OCI-M2 (cell line): ENCODE results near the gene LDAH.

ENCODE experiments used
- DNase-seq: peaks from one replicate; lab custom pipeline; 2025; ENCODE audit not compliant: unreplicated experiment; lab: John Stamatoyannopoulos, UW

The LDAH gene

DNA sequence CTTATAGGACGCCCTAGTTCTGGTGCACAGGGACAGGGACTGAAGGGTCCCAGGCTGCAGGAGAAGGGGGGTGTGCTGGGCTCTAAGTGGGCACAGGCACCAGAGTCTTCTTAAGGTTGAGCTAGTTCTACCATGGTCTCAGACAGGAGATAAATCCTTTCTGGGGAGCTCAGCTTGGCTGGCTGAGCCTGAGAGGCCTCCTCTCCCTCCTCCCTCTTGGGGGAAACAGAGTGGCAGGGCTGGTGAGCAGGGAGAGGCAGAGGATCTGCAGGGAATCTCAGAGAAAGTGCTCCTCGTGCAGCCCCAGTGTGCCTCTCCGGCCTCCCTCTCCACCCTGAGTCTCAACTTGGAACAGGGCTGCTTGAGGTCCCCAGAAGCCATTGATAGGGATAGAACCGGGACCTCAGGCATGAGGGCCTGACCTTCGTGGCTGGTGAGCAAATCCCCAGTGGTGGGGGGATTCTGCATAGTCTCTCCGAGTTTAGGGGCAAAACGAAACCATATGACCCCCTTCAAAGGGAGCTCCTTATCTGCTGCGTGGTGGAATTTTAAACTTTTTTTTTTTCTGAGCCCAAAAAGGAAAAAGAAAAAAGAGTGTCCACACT lies 153.9 kb downstream of the LDAH start:
- no peak for DNase-seq

DNA sequence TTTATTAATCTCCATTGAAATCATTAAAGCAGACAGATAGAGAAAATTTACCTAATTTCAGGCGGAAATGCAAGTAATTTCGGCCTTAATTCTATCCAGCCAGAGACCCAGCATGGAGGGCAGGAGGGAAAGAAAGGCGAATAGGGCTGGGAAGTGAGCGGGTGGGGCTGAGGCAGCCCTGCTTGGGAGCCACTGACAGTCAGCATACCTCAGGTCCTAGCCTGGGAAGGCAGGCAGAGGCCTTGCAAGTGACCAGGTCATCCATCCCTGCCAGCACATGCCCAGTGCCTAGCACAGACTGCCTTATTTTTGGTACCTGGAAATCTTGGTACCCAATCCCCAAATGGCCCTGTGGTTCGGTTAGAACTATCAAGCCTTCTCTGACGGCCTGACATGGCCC lies 154.4 kb downstream of the LDAH start:
- no peak for DNase-seq

DNA sequence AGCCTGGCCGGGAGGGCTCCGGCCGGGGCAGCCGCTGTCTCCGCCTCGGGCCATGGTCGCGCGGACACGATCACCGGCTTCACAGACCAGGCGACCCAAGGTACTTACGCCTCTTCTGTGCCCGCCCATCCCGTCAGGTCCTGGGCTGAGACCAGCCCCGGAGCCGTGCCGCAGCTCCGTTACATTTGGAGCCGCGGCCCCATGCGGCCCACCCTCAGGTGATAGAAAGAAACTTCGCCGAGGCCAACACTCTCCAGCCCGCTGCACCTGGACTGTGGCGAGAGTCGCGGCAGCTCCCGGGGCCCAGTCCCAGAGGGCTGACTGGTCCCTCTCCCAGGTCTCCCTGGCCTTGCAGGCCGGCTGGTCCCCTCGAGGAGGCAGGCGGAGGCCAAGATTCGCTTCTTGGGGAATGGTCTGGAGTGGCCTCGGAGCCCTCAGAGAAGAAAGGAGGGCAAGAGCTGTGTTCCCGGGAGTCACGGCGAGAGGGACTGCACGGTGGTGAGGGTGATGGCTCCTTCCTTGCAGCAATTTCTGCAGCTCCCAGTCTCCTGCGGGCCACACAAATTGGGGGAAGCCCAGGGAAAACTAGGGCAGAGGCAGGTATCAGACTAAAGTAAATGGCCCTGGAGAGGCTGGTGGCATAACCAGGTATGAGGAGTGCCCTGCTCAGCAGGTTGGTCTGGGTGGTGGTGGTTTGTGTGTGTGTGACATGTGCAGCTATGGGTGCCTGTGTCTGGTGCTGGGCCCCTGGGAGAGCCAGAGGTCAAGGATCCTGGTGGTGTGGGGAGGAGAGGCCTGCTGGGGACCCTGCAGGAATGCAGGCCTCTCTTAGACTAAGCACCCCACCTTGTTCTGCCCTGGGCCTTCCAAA lies 155.1 kb downstream of the LDAH start:
- no peak for DNase-seq

DNA sequence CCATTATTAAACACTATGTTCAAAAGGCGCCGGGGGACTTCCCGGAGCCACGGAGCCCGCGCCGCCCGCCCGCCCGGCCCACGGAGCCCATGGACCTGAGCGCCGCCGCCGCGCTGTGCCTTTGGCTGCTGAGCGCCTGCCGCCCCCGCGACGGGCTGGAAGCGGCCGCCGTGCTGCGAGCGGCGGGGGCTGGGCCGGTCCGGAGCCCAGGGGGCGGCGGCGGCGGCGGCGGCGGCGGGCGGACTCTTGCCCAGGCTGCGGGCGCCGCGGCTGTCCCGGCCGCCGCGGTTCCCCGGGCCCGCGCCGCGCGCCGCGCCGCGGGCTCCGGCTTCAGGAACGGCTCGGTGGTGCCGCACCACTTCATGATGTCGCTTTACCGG lies 155.8 kb downstream of the LDAH start:
- DNase-seq = no peak

DNA sequence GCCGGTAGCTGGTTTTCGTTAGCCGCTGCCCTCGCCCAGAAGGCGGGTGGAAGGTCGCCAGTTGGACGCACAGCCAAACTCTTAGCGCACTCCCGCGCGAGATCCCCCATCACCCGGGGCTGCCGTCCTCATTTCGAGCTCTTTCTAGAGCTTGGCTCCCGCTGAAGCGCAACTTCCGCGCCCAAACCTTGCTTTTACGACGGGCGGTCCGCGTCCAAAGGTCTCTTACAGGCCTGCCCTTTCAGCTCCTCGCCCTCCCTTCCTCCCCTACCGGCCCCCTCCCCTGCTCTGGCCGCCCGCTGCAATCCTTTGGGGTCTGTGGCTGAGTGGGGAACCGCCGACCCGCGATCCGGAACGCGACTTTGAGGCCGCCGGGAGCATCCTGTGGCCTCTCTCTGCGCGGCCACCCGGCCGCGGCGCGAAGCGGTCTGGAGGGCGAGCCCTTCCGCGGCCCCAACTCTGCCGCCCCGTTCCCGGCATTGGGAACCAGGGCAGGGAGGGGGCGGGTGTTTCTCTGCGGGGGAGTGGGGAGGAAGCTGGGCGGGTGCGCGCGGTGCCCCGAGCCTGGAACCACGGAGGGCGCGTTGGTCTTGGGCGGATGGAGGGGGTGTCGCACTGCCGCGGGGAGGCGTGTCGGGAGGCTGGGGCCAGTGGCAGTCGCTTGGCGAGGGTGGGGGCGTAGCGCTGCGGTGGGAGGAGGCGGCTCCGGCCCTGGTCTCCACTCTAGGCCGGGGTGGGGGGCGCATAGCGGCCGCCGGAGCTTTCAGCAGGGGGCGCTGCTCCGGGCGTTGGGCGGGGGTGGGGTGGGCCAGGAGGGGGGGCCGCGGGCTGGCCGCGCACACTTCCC lies 156.4 kb downstream of the LDAH start, which contains the start of gene GDF7:
GDF7 (plus strand) TSS at position 841 of the 847 bp plus-strand sequence. CDS start 96 bp downstream, outside the sequence.
- DNase-seq = no peak

DNA sequence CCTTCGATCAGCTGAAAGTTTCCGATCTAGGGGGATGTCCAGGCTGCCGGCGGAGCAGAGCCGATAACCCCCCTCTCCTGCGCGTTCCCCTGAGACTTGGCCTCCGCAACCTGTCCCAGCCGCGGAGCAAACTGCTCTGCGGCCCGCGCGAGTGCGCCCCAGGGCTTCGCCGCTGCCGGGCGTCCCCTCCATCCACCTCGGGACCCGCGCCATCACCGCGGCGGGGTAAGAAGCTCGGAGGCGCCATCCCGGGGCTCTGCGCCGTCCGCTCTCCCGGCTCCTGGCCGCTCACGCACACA lies 156.9 kb downstream of the LDAH start:
- DNase-seq = no peak

DNA sequence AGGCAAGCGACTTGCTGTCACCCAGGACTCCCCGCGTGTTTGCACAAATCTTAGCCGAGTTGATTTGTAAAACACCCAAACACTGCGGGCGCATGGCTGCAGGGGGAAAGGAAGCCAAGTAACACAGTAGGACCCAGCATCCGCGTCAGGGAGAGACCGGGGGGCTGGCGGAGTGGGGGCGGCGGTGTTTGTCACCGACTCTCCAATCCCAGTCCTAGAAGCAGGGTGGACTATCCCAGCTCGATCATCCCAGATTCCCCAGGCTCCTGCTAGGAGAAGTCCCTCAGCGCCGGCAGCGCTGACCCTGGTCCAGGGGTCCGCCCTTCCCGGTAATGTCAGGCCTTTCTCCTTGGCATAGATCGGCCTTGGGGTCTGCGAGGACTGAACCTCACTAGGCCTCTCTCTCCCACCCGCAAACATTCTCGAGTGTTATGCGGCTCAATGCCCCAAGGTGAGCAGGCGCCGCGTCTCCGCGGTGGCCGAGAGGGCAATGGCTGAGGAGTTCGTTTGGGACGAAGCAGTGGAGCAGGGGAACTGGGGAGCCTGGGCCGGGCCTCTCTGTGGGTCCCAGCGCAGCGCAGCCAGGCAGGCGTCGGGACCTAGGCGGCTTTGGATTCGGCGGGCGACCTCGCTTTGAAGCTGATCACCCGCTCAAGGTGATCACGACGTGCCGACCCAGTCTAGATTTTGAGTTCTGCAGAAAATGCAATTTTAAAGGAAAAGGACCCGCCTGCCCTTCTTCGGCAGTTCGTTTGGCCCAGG lies 157.5 kb downstream of the LDAH start:
- no peak for DNase-seq

DNA sequence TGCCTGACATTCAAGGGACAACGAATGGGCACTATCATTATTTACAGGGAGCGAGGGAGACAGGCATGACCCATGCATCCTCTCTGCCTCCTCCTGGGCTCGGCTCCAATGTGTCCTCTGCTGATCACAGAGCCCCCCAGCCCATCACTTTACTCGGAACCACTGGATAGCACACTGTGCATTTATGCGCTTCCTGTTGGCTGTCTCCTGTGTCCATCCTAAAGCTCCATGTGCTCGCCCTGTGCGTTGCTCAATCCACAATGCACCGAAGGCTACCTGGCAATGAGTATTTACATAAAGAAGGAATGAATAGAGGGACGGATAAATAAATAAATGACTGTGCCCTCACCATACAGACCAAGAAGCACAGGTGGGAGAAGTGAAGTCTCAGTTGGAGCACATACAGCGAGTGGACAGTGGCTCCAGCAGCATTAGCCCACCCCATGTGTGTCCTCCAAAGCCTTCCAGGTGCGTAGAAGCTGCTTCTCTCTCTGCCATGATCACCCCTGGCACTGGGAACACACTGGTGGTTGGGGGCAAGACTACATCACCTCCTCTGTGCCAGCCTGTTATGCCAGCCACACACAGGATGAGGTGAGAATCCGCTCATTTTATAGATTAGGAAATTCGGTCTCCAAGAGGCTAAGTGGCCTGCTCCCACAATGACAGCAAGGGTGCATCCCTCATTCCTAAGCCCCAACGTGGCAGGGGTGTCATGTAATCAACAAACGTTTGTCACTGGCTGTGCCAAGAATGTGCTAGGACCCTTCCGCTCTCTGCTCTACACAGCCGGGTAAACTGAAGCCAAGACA lies 158.3 kb downstream of the LDAH start:
- DNase-seq = no peak

DNA sequence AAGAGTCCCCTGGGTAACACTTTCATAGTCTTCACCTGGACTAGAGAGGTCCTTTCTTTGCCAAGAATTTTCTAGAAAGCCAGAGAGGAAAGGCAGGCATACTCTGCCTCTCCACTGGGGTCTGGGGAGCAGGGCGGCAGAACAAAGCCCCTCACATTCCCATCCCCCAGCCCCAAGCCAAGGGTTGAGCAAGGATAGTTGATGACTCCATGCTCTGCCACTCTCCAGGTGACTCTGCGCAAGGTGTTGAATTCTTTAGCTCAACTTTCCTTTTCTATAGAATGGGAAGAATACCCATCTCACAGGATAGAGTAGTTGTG lies 158.9 kb downstream of the LDAH start:
- no peak for DNase-seq

DNA sequence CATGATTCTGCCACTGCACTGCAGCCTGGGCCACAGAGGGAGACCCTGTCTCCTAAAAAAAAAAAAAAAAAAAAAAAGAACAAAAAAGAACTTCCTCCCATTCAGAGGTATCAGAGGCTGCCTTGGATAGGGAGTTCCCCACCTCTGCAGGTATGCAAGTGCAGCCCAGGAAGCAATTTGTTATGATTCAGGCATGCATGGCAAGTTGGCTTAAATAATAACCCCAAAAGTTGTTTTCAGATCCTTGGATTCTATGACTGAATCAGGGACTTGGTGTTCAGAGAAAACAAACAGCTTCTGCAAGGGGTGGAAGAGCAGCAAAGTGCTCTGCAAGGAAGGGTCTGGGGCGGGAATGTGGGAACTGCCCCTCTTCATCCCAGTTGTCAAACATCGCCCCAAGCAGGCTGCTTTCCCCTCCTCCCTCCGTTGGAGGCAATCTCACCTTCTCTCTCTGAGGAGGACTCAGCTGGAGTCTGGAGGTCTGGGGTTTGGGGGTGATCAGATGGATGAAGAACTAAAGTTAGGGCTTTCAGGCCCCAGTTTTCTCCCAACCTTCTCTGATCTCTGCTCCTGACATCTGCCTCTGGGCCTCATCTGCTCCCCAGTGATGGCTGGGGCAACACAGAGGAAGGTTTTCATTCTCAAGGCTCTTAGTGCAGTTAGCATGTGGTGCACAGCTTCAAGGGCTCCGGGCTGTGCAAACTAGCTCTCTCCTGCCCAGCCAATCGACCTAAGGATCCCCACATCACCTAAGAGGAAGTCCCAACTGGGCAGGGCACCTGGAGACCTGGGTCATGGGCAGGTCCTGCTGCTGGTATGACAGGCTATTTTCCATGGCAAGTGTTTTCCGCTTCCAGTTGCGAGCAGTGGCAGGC lies 159.5 kb downstream of the LDAH start:
- no peak for DNase-seq

DNA sequence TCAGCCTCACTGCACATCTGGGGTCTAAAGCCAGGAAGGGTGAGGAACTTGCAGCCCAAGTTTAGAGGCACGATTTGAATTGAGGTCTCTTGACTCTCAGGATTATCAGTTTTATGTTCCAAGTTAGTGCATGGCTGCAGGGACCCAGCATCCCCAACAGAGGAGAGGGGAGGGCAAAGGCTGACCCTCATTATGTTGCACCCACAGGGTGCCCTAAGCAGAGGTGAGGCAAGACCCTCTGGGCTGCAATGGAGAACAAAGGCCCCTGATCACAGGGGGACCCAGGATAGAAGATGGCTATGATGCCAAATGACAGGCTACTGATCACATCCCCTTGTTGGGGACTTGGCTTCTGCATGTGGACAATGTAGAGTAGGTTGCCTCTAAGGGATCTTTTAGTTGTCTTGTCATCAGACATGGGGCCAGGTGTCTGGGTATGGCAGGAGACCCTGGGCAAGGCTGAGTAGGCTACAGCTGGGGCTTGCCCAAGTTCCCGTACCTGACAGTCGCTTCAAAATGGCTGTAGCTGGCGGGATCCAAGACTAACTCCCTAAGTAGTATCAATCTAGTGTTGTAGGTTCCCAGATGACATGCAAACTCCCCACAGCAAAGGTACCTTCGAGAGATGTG lies 160.5 kb downstream of the LDAH start:
- no peak for DNase-seq

DNA sequence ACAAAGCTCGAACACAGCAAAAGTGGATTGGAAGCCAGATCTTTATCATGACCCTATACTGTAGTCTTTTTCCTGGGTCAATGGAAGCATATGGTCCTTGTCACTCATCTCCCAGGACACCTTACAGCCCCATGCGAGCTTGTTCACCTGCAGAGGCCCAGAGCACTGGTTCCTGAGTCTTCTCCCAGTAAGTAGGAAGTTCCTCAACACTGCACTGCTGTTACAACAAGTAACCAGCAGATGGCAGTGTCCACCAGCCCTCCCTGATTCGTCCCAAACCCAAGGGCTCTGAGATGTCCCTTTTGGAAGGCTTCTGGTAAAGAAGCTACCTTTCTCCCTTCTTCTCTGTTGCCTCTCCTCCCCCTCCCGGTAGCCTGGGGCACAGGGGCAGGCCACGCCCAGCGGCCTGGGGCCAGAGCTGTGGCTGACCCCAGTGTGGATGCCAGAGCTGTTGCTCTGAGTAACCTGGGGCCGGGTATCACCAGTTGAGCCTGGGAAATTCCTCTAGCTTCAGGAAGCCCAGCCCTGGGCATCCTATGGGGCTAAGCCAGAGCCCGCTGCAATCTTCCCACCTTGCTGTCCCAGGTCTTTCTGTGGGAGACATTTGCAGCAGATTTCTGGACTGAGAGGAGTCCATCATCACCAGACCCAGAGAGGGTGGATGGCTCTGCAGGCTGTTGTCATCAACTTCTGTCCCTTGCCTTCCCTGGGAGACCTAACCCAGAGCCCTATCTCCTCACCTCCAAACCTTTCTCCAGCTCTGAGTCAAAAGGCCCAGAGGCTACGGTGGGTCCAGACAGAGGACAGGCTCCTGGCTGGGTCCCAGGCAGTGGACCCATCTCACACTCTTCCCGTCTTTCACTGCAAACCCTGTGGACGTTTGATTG lies 161.2 kb downstream of the LDAH start:
- DNase-seq = peak; percentile 25

DNA sequence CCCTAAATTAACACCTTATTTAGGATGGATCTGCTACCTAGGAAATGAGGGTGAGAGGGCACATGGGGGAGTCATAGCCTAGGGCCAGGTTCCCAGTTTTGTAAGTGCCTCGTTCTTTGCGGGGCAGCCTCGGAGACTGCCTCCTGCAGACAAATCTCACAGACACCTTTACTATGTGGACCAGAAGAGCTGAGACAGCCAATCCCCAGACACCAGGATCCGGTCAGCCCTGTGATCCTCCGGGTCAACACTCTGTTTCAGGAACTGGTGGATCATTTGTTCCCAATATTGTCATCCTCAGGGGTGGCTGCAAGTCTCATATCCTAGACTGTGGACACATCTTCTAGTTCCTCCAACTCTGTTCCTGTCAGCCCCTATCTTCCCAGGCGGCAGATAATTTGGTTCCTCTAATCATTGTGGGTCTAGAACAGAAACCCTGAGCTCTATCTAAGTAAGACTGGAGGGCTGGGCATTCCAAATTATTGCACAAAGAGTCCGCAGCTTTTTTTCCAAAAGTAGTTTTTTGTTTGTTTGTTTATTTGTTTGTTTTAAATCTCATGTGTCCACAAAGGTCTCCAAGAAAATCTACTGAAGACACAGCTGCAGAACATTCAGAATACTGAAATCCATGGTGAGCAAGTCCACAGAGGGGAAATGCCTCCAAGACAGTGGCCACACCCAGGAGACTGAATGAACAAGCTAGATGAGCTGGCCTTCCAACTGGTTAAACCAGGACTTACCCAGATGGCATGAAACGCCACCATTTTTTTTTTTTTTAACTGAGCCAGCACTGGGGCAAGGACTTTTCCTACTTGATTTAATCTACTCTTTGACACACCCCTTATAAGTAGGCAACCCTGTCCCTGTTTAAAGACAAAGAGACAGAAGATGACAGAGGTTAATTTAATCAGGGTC lies 162.1 kb downstream of the LDAH start:
- DNase-seq = no peak

DNA sequence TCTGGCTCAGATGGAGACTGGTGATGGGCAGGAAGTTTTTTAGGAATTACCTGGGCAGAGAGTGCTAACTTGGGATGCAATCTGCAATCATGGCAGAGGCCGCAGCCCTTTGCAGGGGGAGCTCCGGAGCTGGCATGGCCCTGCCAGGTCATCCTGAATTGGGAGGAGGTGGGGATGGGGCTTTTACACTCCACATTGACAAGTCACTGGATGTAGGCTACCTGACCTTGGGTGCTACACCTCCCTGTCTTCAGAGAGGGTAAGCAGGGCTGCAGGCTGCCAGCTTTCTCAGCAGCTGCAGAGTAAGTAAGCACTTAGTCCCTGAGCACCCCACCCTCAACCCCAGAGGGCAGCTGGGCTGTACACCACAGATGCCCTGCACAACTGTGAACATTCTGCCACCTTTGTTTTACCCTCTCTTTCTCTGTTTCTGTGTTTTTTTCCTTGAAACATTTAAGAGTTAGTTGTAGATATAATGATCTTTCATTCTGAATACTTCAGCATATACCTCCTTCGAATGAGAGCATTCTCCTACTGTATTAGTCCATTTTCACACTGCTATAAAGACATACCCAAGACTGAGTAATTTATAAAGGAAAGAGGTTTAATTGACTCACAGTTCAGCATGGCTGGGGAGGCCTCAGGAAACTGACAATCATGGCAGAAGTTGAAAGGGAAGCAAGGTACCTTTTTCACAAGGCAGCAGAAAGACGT lies 165.2 kb downstream of the LDAH start:
- no peak for DNase-seq

DNA sequence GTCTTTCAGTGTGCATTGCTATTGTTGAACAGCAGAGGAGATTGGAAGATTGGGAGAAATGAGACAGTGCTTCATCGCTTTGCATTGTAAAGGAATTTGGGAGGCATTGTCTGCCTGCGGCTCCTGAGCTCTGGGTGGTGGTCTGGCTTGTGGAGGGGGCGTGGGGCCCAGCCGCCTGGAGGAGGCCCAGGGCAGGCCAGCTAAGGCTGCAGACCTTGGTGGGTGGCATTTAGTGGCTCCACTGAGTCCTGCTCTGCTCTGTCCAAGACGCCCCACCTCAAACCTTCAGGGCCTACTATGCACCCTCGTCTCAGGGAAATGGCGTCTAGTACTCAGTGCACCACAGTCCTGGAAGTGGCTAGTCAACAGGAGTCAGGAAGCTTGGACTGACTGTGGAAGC lies 166.3 kb downstream of the LDAH start:
- DNase-seq = no peak

DNA sequence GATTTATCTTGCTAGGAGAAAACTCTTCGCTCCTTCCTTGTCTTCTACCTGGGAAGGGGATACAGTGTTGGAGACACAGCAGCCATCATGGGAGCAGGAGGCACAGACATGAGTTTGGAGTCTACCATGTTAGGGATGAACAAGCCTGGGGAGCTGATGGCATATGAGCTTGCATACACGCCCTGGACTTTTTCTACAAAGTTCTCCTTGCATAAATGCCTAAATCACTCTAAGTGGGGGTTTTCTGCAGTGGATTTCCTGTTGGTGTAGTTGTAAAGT lies 168.4 kb downstream of the LDAH start:
- no peak for DNase-seq
